Stimulated activated memory B cell treated with anti-CD40 and anti-IgM and Interleukin-4, amounts not matched to agents 10 μg/mL and 1 μg/mL and 100 μg/mL, for 72 hours (primary cell): Measurements from ENCODE around the gene WDR17.
A peak's percentile ranks its signal among the peaks of the same experiment; 100 is the strongest.

Experiments
- ATAC-seq: fragments of 150-1000 bp; cut with Tn5 transposase; 2 replicates; pipeline ENCODE4 v1.10.0; 2021
- H3K27ac Mint-ChIP-seq: one replicate; pipeline ENCODE4 v1.8.0; 2022; ENCODE audit warnings: mild to moderate bottlenecking, mixed read lengths
- H3K27me3 Mint-ChIP-seq: one replicate; pipeline ENCODE4 v1.8.0; 2022; ENCODE audit warnings: mixed read lengths
- H3K36me3 Mint-ChIP-seq: one replicate; pipeline ENCODE4 v1.8.0; 2022; ENCODE audit warnings: mixed read lengths
- H3K4me1 Mint-ChIP-seq: one replicate; pipeline ENCODE4 v1.8.0; 2022; ENCODE audit warnings: mixed read lengths
- H3K4me3 Mint-ChIP-seq: one replicate; pipeline ENCODE4 v1.8.0; 2022; ENCODE audit warnings: mild to moderate bottlenecking, moderate library complexity, mixed read lengths
- H3K9me3 Mint-ChIP-seq: one replicate; pipeline ENCODE4 v1.8.0; 2022; ENCODE audit warnings: mixed read lengths

The WDR17 gene

DNA sequence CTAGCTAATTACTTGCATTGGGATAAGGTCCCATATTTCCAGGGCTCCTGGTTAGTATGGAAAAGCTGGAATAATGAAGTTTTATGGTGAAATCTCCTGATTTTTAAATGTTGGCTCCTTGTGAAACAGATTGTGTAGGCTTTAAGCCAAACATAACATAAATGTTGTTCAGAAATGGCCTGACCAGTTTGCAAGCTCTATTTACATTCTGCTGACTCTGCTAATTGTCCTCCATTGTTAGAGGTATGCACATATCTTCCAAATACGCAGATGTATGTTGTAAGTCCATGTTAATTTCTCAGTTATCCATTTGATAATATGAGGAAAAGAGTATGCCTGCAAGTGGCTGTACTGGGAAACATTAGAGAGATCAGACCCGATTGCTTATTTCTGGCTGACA is 11.9 kb upstream of the WDR17 start:
- no peaks in the 10 kb centered on the region for H3K9me3 Mint-ChIP-seq
- H3K36me3 Mint-ChIP-seq, result no peaks in the 10 kb centered on the region
- H3K27ac Mint-ChIP-seq, result no peak overlapping the region
- ATAC-seq, result no peak
- H3K4me3 Mint-ChIP-seq, result no peak overlapping the region
- peaks cover 23% of the 10 kb centered on the region for H3K4me1 Mint-ChIP-seq
- no peaks in the 10 kb centered on the region for H3K27me3 Mint-ChIP-seq

DNA sequence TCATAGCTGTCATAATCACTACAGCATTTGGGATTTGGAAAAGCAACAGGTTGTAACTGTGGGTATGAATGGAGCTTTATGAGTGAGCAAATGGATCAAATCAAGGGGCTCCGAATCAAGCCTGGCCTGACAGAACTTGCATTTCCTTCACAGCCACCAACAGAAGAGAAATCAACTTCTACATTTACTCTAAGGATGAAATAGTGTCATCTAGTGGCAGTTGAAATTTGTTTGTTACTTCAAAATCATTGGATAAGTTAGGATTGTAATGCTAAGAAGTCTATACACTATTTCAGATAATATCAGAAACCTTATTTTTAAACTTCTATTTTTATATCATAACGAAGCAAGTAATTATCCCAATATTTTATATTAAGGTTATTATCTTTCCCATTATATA is 10.7 kb upstream of the WDR17 start:
- H3K4me1 Mint-ChIP-seq, result peaks cover 23% of the 10 kb centered on the region
- H3K36me3 Mint-ChIP-seq, result no peaks in the 10 kb centered on the region
- H3K4me3 Mint-ChIP-seq, result no peak overlapping the region
- H3K27ac Mint-ChIP-seq, result peak overlapping the region; percentile 48
- no peaks in the 10 kb centered on the region for H3K9me3 Mint-ChIP-seq
- no peaks in the 10 kb centered on the region for H3K27me3 Mint-ChIP-seq
- ATAC-seq, result no peak

DNA sequence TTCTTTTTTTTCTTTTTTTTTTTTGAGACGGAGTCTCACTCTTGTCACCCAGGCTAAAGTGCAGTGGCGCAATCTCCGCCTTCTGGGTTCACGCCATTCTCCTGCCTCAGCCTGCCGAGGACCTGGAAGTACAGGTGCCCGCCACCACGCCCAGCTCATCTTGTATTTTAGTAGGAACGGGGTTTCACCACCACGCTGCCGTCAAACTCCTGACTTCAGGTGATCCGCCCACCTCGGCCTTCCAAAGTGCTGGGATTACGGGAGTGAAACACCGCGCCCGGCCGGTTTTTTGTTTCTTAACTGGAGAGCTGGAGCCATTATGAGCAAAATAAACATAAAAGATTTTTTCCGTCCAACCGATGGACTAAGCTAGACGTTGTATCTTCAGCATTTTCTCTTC is 1.9 kb upstream of the WDR17 start:
- Mint-ChIP-seq H3K27me3 (no peaks in the 10 kb centered on the region), H3K4me3 (no peak overlapping the region), H3K4me1 (peaks cover 13% of the 10 kb centered on the region), H3K36me3 (no peaks in the 10 kb centered on the region), H3K9me3 (no peaks in the 10 kb centered on the region), H3K27ac (no peak overlapping the region)
- no peak for ATAC-seq

DNA sequence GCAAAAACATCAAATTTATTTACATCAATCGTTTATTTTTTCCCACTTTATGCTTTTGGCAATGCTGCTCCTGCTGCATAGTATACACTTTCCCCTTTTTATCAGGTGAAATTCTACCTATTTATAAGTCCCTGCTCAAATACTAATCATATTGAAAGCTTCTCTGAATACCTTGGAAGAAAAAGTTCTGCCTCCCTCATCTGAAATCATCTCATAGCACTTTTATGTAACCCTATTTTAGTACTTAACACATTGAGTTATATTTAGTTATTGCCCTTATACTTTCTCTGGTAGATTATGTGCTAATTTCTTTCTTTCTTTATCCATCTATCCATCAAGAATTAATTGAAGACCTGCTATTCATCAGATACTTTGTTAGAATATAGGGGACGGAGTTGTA is 1.1 kb upstream of the WDR17 start:
- no peak for ATAC-seq
- no peaks in the 10 kb centered on the region for H3K27me3 Mint-ChIP-seq
- no peak overlapping the region for H3K27ac Mint-ChIP-seq
- H3K9me3 Mint-ChIP-seq, result no peaks in the 10 kb centered on the region
- H3K4me3 Mint-ChIP-seq, result no peak overlapping the region
- H3K36me3 Mint-ChIP-seq, result no peaks in the 10 kb centered on the region
- peaks cover 13% of the 10 kb centered on the region for H3K4me1 Mint-ChIP-seq

DNA sequence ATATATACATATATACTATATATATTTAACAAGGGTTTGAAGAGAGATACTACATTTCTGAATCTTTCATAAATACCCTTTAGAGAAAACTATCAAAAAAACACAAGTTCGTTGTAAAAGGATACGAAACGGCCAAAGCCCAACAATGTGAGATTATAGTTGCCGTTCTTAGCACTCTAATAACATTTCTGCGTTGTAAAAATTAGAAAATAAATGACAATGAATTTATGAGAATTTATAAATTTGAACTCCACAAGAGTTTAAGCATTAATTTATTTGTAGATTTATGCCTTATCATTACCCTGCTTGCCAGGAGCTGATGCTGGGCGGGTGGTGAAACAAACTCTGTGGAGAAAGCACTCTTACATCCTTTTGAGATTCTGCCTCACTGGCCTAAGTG is 1.1 kb downstream of the WDR17 start:
- no peak overlapping the region for H3K27ac Mint-ChIP-seq
- H3K4me3 Mint-ChIP-seq, result no peak overlapping the region
- no peaks in the 10 kb centered on the region for H3K27me3 Mint-ChIP-seq
- ATAC-seq, result no peak
- H3K4me1 Mint-ChIP-seq, result peaks cover 13% of the 10 kb centered on the region
- H3K36me3 Mint-ChIP-seq, result no peaks in the 10 kb centered on the region
- no peaks in the 10 kb centered on the region for H3K9me3 Mint-ChIP-seq

DNA sequence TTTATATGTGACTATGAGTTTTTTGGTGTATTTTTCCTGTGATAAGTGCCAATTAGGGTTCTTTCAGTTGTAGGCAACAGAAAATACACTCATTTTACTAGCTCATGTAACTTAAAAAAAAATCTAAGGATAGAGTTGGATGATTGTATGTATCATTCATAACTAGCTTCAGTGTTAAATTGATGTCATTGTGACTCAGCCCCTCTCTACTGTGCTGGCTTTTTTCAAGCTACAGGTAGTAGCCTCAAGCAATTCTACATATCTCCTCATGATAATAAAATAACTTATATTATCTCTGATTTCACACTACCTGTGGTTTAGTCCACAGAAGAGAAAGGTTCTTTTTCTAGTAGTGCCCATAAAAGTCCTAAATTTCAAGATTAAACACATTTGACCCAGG is 11.9 kb downstream of the WDR17 start:
- H3K27ac Mint-ChIP-seq, result no peak overlapping the region
- no peaks in the 10 kb centered on the region for H3K27me3 Mint-ChIP-seq
- no peak overlapping the region for H3K4me3 Mint-ChIP-seq
- no peak for ATAC-seq
- no peaks in the 10 kb centered on the region for H3K36me3 Mint-ChIP-seq
- no peaks in the 10 kb centered on the region for H3K4me1 Mint-ChIP-seq
- no peaks in the 10 kb centered on the region for H3K9me3 Mint-ChIP-seq

DNA sequence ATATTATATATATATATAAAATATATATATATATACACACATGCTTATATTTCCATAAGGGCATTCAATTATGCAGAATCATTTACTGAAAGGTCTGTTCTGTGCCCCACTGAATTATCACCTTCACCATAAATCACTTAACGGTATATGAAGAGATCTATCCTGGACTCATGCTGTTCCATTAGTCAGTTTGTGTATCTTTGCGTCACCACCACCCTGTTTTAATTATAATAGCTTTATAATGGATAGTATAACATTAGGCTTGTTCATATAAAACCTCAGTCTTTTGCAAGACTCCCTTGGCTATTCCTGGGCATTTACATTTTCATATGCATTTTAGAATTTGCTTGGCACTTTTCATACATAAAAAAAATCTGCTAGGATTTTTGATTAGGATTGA is 19.1 kb downstream of the WDR17 start:
- Mint-ChIP-seq H3K9me3 (no peaks in the 10 kb centered on the region), H3K36me3 (no peaks in the 10 kb centered on the region), H3K4me1 (peaks cover 13% of the 10 kb centered on the region), H3K27me3 (no peaks in the 10 kb centered on the region), H3K4me3 (no peak overlapping the region), H3K27ac (no peak overlapping the region)
- ATAC-seq, result no peak

DNA sequence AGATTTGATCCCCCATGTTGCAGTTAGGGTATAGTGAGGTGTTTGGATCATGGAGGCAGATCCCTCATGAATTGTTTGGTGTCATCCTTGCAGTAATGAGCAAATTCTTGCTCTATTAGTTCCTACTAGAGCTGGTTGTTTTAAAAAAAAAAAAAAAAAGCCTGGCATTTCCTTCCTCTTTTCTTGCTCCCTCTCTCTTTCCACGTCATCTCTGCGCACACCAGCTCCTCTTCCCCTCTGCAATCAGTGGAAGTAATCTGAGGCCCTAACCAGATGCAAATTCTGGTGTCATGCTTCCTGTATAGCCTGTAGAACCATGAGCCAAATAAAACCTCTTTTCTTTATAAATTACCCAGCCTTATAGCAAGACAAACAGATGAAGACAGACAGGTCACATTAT is 24.5 kb downstream of the WDR17 start:
- H3K36me3 Mint-ChIP-seq, result peaks cover 7% of the 10 kb centered on the region
- H3K4me3 Mint-ChIP-seq, result peak overlapping the region; percentile 2
- H3K9me3 Mint-ChIP-seq, result peaks cover 9% of the 10 kb centered on the region
- no peak overlapping the region for H3K27ac Mint-ChIP-seq
- peak; percentile 90 for ATAC-seq
- H3K27me3 Mint-ChIP-seq, result no peaks in the 10 kb centered on the region
- H3K4me1 Mint-ChIP-seq, result peaks cover 20% of the 10 kb centered on the region

DNA sequence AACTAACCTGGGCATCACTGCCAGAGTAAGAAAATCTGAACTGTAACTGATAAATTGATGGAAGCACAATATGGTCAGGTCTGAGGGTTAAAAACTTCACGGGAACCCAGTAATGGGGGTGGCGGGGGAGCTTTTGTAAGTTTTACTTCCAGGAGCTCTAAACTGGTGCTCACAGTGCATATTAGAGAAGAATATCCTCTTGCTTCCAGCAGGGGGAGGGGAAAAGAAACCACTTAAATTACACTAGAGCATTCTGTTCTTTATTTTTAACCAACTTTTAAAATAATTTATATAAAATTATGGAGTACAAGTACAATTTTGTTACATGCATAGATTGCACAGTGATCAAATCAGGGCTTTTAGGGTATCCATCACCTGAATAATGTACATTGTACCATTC is 33.7 kb downstream of the WDR17 start:
- Mint-ChIP-seq H3K4me3 (no peak overlapping the region), H3K9me3 (peaks cover 7% of the 10 kb centered on the region), H3K27ac (no peak overlapping the region), H3K27me3 (no peaks in the 10 kb centered on the region), H3K4me1 (no peaks in the 10 kb centered on the region), H3K36me3 (peaks cover 24% of the 10 kb centered on the region)
- ATAC-seq, result no peak

DNA sequence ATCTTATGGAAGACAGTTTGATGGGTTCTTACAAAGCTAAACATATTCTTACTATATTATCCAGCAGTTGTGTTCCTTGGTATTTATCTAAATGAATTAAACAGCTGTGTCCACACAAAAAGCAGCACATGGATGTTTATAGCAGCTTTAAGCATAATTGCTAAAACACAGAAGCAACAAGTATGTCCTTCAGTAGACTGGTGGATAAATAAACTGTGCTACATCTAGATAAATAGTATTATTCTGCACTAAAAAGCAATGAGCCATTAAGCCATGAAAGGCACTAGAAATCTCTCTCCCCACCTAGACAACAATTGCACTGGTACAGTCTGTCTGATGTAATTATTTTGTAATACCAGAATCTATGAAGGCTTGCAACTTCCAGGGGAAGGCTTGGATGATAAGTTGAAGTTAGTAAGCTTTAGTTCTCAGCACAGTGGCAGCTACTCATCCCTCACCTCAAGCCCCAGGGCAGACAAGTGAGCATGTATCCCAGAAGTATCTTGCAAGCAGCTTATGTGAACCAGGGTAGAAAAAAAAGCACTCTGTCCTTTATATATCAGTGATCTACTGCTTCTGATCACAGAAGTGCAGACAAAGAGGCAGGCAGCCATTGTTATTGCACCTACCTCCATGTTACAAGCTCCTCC is 36.9 kb downstream of the WDR17 start:
- Mint-ChIP-seq H3K27me3 (no peaks in the 10 kb centered on the region), H3K27ac (no peak overlapping the region), H3K4me3 (no peak overlapping the region), H3K4me1 (peaks cover 4% of the 10 kb centered on the region), H3K9me3 (peaks cover 7% of the 10 kb centered on the region), H3K36me3 (peaks cover 24% of the 10 kb centered on the region)
- no peak for ATAC-seq

DNA sequence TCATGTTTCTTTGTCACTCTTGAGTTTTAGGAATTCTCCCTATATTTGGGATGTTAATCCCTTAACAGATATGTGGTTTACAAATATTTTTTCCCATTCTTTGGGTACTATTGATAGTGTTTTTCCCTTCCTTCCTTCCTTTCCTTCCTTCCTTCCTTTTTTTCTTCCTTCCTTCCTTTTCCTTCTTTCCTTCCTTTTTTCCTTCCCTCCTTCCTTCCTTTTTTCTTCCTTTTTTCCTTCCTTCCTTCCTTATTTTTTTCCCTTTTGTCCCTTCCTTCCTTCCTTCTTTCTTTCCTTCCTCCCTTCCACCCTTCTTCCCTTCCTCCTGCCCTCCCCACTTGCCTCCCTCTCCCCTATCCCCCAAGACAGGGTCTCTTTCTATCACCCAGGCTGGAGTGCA is 42.1 kb downstream of the WDR17 start:
- Mint-ChIP-seq H3K27ac (no peak overlapping the region), H3K4me1 (peaks cover 4% of the 10 kb centered on the region), H3K4me3 (no peak overlapping the region), H3K27me3 (no peaks in the 10 kb centered on the region), H3K36me3 (peaks cover 9% of the 10 kb centered on the region), H3K9me3 (peaks cover 7% of the 10 kb centered on the region)
- ATAC-seq, result no peak

DNA sequence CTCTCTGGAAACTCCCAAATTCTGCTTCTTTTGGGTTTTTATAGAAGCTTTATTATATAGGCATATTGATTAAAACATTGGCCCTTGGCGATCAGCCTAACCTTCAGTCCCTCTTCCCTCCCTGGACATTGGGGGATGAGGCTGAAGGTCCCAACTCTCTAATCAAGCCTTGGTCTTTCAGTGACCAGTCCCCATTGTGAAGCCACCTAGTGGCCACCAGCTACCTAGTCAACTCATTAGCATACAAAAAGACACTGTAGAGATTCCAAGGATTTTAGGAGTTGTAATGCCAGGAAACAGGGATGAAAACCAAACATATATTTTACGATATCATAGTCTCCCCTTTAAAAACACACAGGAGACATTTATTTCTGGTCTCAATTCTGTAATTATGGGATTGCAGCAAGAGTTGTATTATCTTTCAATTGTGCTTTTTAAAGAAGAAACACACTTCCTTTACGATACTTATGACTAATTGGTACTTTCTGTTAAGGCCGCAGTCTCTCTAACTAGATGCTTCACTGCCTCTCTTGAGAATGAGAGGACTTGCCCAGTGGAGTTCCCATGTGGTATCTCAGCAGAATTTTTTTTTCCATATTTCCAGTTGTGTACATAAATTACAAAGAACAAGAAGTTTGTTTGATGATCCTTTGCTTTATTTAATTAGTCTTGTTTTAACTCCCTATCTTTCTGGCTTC is 58.2 kb downstream of the WDR17 start:
- Mint-ChIP-seq H3K27me3 (no peaks in the 10 kb centered on the region), H3K27ac (peak overlapping the region; percentile 51), H3K4me3 (peak overlapping the region; percentile 30), H3K9me3 (no peaks in the 10 kb centered on the region), H3K36me3 (peaks cover 7% of the 10 kb centered on the region), H3K4me1 (peaks cover 15% of the 10 kb centered on the region)
- peak; percentile 93 for ATAC-seq

DNA sequence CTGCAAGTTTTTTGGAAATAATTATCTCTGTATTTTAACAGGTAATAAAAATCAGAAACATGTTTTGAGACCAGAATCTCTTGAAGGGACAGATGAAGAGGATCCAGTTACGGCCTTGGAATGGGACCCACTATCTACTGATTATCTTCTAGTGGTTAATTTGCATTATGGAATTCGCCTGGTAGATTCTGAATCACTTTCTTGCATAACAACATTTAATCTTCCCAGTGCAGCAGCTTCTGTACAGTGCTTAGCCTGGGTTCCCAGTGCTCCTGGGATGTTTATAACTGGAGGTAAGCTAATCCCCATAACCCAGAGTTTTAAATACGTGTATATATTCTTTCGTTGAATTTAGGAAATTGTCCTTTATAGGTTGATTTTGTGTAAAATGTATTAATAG is 59.4 kb downstream of the WDR17 start:
- Mint-ChIP-seq H3K27me3 (no peaks in the 10 kb centered on the region), H3K4me3 (no peak overlapping the region), H3K36me3 (peaks cover 7% of the 10 kb centered on the region), H3K4me1 (peaks cover 15% of the 10 kb centered on the region), H3K27ac (no peak overlapping the region), H3K9me3 (no peaks in the 10 kb centered on the region)
- no peak for ATAC-seq

DNA sequence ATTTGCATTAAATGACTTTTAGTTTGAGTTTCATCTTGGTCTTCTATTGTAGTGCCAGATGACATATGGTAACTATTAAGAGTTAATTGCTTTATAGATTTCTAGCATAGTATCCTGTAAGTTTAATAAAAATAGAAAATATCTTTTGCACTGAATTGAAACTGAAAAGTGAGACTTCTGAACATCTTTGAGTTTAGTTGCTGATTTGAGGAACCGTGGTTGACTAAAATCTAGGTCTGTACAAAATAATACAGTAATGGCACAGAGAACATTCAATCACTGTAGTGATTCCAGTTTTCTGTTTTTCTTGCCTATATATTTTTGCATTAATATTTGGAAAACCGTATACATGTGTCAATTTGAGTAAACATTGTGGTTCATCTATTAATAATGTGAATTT is 69.0 kb downstream of the WDR17 start:
- H3K27ac Mint-ChIP-seq, result no peak overlapping the region
- H3K4me3 Mint-ChIP-seq, result no peak overlapping the region
- no peaks in the 10 kb centered on the region for H3K4me1 Mint-ChIP-seq
- no peaks in the 10 kb centered on the region for H3K36me3 Mint-ChIP-seq
- no peaks in the 10 kb centered on the region for H3K9me3 Mint-ChIP-seq
- ATAC-seq, result no peak
- H3K27me3 Mint-ChIP-seq, result no peaks in the 10 kb centered on the region

DNA sequence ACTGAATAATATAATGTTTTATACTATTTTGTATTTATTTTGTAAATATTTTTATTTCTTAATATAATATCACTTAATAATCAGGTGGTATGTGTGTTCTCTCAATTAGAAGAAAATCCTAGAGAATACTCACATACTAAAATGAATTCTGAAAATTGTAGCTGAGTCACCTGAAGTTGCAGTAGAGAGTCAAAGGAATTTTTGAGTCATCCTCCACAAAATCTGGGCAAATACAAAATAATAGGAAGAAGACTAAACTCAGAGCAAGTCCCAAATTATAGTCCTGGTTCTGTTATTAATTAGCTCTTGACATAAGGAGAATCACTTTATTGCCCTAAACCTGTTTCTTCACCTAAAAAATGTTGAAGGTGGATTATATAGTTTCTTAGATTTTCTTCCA is 72.0 kb downstream of the WDR17 start:
- H3K4me3 Mint-ChIP-seq, result no peak overlapping the region

DNA sequence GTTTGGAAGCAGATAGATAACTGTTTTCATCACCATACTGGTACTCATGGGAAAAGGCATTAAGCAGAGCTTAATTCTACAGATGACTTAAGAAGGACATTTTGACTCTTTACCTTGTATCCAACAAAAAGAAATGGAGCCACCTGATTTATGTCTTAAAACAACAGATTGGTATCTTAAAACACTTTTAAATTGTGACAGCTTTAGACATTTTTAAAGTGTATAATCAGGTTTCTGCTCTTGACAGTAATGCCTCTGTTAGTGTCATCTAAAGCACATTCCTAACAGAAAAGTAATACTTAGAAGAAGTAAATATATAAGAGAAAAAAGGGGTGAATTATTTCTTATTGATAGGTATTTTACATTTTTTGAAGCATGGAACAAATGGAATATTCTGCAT is 73.9 kb downstream of the WDR17 start:
- Mint-ChIP-seq H3K27ac (no peak overlapping the region), H3K27me3 (no peaks in the 10 kb centered on the region), H3K9me3 (no peaks in the 10 kb centered on the region), H3K4me3 (no peak overlapping the region), H3K4me1 (no peaks in the 10 kb centered on the region), H3K36me3 (no peaks in the 10 kb centered on the region)
- no peak for ATAC-seq

More for the DNA sequence above, 72.0 kb downstream of the WDR17 start:
- no peaks in the 10 kb centered on the region for H3K9me3 Mint-ChIP-seq
- H3K36me3 Mint-ChIP-seq, result no peaks in the 10 kb centered on the region
- no peaks in the 10 kb centered on the region for H3K4me1 Mint-ChIP-seq
- no peak overlapping the region for H3K27ac Mint-ChIP-seq
- ATAC-seq, result no peak
- no peaks in the 10 kb centered on the region for H3K27me3 Mint-ChIP-seq
